HepG2 (cell line): Measurements from ENCODE around the gene ATP8A2. TPM values are rescaled to one million over a fixed set of nuclear protein-coding genes. Genes with fewer than 3 reads are reported as not detected.
"Not testable (repeated sequence)": the region's sequence is repeated elsewhere in the genome, so short reads cannot be mapped to it uniquely, and the experiment has no call there.

Source experiments
- ATAC-seq: fragments of 200-7000 bp; cut with Tn5 transposase; 3 replicates; pipeline ENCODE4 v1.9.1; 2020; ENCODE audit warnings: mild to moderate bottlenecking, moderate library complexity
- BruUV-seq: library from RNA; stranded (reverse); fragments of 400-500 nt; replicated peaks from 2 replicates; lab custom pipeline; 2021; lab: Mats Ljungman, UMichigan
- CTCF ChIA-PET: fragments of 300-600 bp; formaldehyde crosslinking; extraction: SDS; loops from one replicate; lab custom pipeline; 2021; ENCODE audit warnings: low total read pairs, inconsistent platforms, low intra/inter-chr PET ratio; lab: Yijun Ruan, JAX
- POLR2A ChIA-PET: fragments of 350-600 bp; sonication (Branson Sonifier 250); formaldehyde crosslinking; loops from one replicate; lab custom pipeline; 2020; ENCODE audit warnings: antibody characterized with exemption, inconsistent platforms; lab: Yijun Ruan, JAX
- DNase-seq: peaks from one replicate; pipeline ENCODE4 v3.0.0-alpha.2; 2015; ENCODE audit warnings: low spot score
- FAIRE-seq: peaks from 3 replicates; lab custom pipeline; 2011; peaks lifted over from hg19 to GRCh38; lab: Jason Lieb, UNC
- H2AFZ ChIP-seq: one replicate; pipeline ENCODE4 v1.6.1; 2011; ENCODE audit warnings: low read length, inconsistent platforms
- H3K27ac ChIP-seq: fragments of 300-600 bp; 3 replicates; pipeline ENCODE4 v1.8.0; 2011; ENCODE audit warnings: mixed run types, mild to moderate bottlenecking, mixed read lengths, low read length, inconsistent platforms; ENCODE audit not compliant: insufficient read depth; ENCODE audit errors: extremely low read length
- H3K27me3 ChIP-seq, 2 experiments: fragments of 200-600 bp in 1 of 2; 2 replicates in 1 of 2; 3 replicates in 1 of 2; pipeline versions ENCODE4 v1.6.0 to v1.8.0; 2011; ENCODE audit warnings: low read length in 2 of 2, mild to moderate bottlenecking in 2 of 2, moderate library complexity in 2 of 2, inconsistent platforms in 1 of 2; ENCODE audit not compliant: insufficient read depth in 2 of 2, control insufficient read depth in 1 of 2
- H3K36me3 ChIP-seq, 2 experiments: fragments of 200-600 bp in 1 of 2; replicated peaks in 1 of 2; 2 replicates in 1 of 2; 3 replicates in 1 of 2; pipeline versions ENCODE4 v1.5.1 to v1.8.0; 2011; ENCODE audit warnings: low read length in 2 of 2, inconsistent platforms in 1 of 2; ENCODE audit not compliant: insufficient read depth in 2 of 2, control insufficient read depth in 1 of 2
- H3K4me1 ChIP-seq: 2 replicates; pipeline ENCODE4 v1.5.1; 2012; ENCODE audit warnings: low read length, inconsistent platforms; ENCODE audit not compliant: insufficient read depth
- H3K4me2 ChIP-seq: 2 replicates; pipeline ENCODE4 v1.6.0; 2011; ENCODE audit warnings: low read depth, low read length, inconsistent platforms
- H3K4me3 ChIP-seq, 3 experiments: fragments of 200-600 bp in 1 of 3; sonication (generic), shearing (Covaris generic) in 1 of 3; replicated peaks in 1 of 3; 2 replicates each; pipeline ENCODE4 v1.5.1; 2011 to 2016; ENCODE audit warnings: low read length in 3 of 3, inconsistent platforms in 2 of 3, low read depth in 2 of 3, mild to moderate bottlenecking in 2 of 3, control low read depth in 1 of 3, mixed read lengths in 1 of 3; ENCODE audit not compliant: insufficient read depth in 1 of 3
- H3K79me2 ChIP-seq: one replicate; pipeline ENCODE4 v1.6.1; 2011; ENCODE audit warnings: low read length, inconsistent platforms; ENCODE audit not compliant: insufficient read depth
- H3K9ac ChIP-seq: 2 replicates; pipeline ENCODE4 v1.6.0; 2011; ENCODE audit warnings: mild to moderate bottlenecking, low read depth, low read length, inconsistent platforms; ENCODE audit not compliant: insufficient read depth
- H3K9me3 ChIP-seq: 2 replicates; pipeline ENCODE4 v1.5.1; 2012; ENCODE audit warnings: mild to moderate bottlenecking, low read length
- H4K20me1 ChIP-seq: 2 replicates; pipeline ENCODE4 v1.6.0; 2011; ENCODE audit warnings: inconsistent platforms, mild to moderate bottlenecking, low read length, moderate library complexity; ENCODE audit not compliant: insufficient read depth
- ARHGAP35 ChIP-seq: sonication (generic); formaldehyde crosslinking; IDR thresholded peaks from 2 replicates; pipeline ENCODE4 v1.9.0; 2022; ENCODE audit warnings: mild to moderate bottlenecking, inconsistent platforms, moderate library complexity, missing genetic modification reagents, borderline replicate concordance
- NFIC ChIP-seq: IDR thresholded peaks from 2 replicates; pipeline ENCODE4 v1.6.1; 2012; ENCODE audit warnings: mild to moderate bottlenecking, low read length, inconsistent platforms
- SIN3A ChIP-seq: IDR thresholded peaks from 2 replicates; pipeline ENCODE4 v1.6.1; 2011; ENCODE audit warnings: low read depth, mild to moderate bottlenecking, control low read depth, low read length, borderline replicate concordance
- TARDBP ChIP-seq: sonication (generic); formaldehyde crosslinking; IDR thresholded peaks from 2 replicates; pipeline ENCODE4 v1.8.0; 2022; ENCODE audit warnings: mild to moderate bottlenecking, missing genetic modification reagents
- ZNF563 ChIP-seq: sonication (generic); formaldehyde crosslinking; IDR thresholded peaks from 2 replicates; pipeline ENCODE4 v1.8.0; 2022; ENCODE audit warnings: mild to moderate bottlenecking, moderate library complexity, missing genetic modification reagents
- ZNF567 ChIP-seq: sonication (generic); formaldehyde crosslinking; IDR thresholded peaks from 2 replicates; pipeline ENCODE4 v1.8.1; 2023; ENCODE audit warnings: mild to moderate bottlenecking, missing genetic modification reagents, borderline replicate concordance
- ZNF737 ChIP-seq: sonication (generic); formaldehyde crosslinking; IDR thresholded peaks from 2 replicates; pipeline ENCODE4 v1.5.0; 2020; ENCODE audit warnings: missing genetic modification reagents, mild to moderate bottlenecking, borderline replicate concordance
- ZNF83 ChIP-seq: sonication (generic); formaldehyde crosslinking; IDR thresholded peaks from 2 replicates; pipeline ENCODE4 v1.4.0; 2020; ENCODE audit warnings: missing genetic modification reagents, mild to moderate bottlenecking, borderline replicate concordance
- WGBS: methylation state at CpG from one replicate; pipeline ENCODE4 v1.1.6; 2017; ENCODE audit warnings: low lambda C conversion rate; 5-methylcytosine and 5-hydroxymethylcytosine counted together
- in situ Hi-C: cut with HindIII; loops from 2 replicates; pipeline ENCODE4 v1.10.0; 2017; ENCODE audit warnings: low pct_unique_long_range_greater_than_20kb; ENCODE audit not compliant: extremely low pct_ligation_motif_present
- intact Hi-C: fragments of 100-400 bp; cut with micrococcal nuclease; formaldehyde crosslinking; loops from one replicate; pipeline ENCODE4 v1.10.0; 2022; ENCODE audit not compliant: unreplicated experiment
- polyA plus RNA-seq, 8 experiments: library from polyadenylated mRNA; depleted of rRNA in 3 of 8; stranded (reverse) in 7 of 8; unstranded in 1 of 8; fragments of >200 nt; fragmentation: Illumina TruSeq in 4 of 8; extraction: Trizol in 4 of 8; gene quantifications; 2 replicates each; pipeline versions ENCODE4 v1.2.1 to v1.2.3, GENCODE V29; 2011 to 2016; ENCODE audit warnings: low read depth in 4 of 8, missing spikeins in 1 of 8, mixed read lengths in 1 of 8; ENCODE audit not compliant: insufficient read depth in 1 of 8
- total RNA-seq, 5 experiments: library from RNA; depleted of rRNA; stranded (reverse); fragments of >200 nt; fragmentation: Illumina TruSeq; extraction: Trizol; gene quantifications; 2 replicates each; pipeline ENCODE4 v1.2.3, GENCODE V29; 2016; ENCODE audit warnings: low read depth in 1 of 5
- TF ChIP-seq, protein P1 (sequence below): sonication (generic); formaldehyde crosslinking; IDR thresholded peaks from 2 replicates; pipeline ENCODE4 v1.8.1; 2023; ENCODE audit warnings: mild to moderate bottlenecking, moderate library complexity, missing genetic modification reagents
- TF ChIP-seq, protein P2 (sequence below): sonication (generic); formaldehyde crosslinking; IDR thresholded peaks from 2 replicates; pipeline ENCODE4 v1.8.0; 2022; ENCODE audit warnings: mild to moderate bottlenecking, missing genetic modification reagents

The ATP8A2 gene
- total and polyA plus RNA-seq, 2 of the 13 experiments (the other 11 are each of a cell fraction or from before 2014, with no cell fraction given), result 0.09 TPM; not detected in 1

DNA sequence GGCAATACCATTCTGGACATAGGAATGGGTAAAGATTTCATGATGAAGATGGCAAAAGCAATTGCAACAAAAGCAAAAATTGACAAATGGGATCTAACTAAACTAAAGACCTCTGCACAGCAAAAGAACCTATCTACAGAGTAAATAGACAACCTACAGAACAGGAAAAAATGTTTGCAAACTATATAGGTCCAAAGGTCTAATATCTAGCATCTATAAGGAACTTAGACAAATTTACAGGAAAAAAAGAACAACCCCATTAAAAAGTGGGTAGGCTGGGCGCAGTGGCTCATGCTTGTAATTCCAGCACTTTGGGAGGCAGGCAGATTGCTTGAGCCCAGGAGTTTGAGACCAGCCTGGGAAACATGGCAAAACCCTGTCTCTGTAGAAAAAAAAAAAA is 418.4 kb downstream of the ATP8A2 start:
- H3K27ac ChIP-seq, intact Hi-C loops, H2AFZ ChIP-seq, H3K4me2 ChIP-seq, POLR2A ChIA-PET, H3K79me2 ChIP-seq, H3K9ac ChIP-seq, FAIRE-seq, H3K4me1 ChIP-seq, ATAC-seq, H3K9me3 ChIP-seq, in situ Hi-C loops, DNase-seq, H4K20me1 ChIP-seq, H3K36me3 ChIP-seq, H3K27me3 ChIP-seq, BruUV-seq, CTCF ChIA-PET, H3K4me3 ChIP-seq: not testable (repeated sequence)
- WGBS, result 6% methylated on average over 1 of the region's 1 CpG

DNA sequence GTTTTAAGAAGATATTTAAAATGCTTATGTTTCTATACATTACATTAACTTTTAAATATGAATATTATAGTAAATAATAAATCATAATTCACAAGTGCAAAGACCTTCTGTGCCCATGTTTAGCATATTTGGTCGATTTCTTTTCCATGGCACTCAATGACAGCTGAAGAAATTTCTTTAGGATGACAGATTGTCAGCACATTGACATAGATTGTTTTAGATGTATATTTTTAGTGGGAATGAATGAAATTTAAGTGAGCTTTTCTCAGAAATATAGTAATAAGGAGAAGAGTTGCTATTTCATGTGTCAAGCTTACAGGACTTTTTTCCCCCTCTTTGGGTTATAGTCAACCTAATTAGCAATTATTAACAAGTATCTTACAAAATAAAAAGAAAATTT is 423.5 kb downstream of the ATP8A2 start:
- FAIRE-seq (no peak), DNase-seq (no peak), ATAC-seq (no peak)
- 2% methylated on average over 1 of the region's 1 CpG for WGBS
- H3K79me2 ChIP-seq, result no peaks in the 10 kb centered on the region
- H3K4me1 ChIP-seq, result no peaks in the 10 kb centered on the region
- no peak overlapping the region for H2AFZ ChIP-seq
- no peak overlapping the region for H3K4me2 ChIP-seq
- no TSS peak for BruUV-seq
- H3K9ac ChIP-seq, result no peak overlapping the region
- in situ Hi-C loops, result no loop called here
- H3K4me3 ChIP-seq, result no peak overlapping the region
- no peaks in the 10 kb centered on the region for H3K36me3 ChIP-seq
- no peaks in the 10 kb centered on the region for H3K9me3 ChIP-seq
- ChIA-PET CTCF (no interaction called here), POLR2A (no interaction called here)
- H3K27me3 ChIP-seq, result no peaks in the 10 kb centered on the region
- TF ChIP-seq ZNF563 (CRISPR knock-in tag), result no peak
- TF ChIP-seq ZNF737 (CRISPR knock-in tag), result no peak
- TF ChIP-seq ZNF567 (CRISPR knock-in tag), result no peak
- TF ChIP-seq SIN3A, result no peak
- no peak for TF ChIP-seq ARHGAP35 (CRISPR knock-in tag)
- TF ChIP-seq, protein P1, sequence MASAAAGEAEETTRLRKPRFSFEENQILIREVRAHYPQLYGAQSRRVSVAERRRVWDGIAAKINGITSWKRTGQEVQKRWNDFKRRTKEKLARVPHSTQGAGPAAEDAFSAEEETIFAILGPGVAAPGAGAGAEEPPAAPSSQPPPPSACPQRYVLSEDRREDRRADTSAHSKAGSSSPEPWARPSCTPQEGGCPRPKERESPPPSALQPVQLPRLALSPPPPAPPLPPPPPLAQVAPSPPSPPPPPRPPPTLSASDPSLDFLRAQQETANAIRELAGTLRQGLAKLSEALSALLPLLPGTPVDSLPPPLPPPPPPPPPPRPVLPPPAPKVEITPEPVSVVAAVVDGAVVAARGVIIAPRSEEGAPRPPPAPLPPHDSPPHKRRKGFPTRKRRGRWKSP (CRISPR knock-in tag), result no peak
- TF ChIP-seq TARDBP (CRISPR knock-in tag), result no peak
- TF ChIP-seq ZNF83, result no peak
- TF ChIP-seq, protein P2, sequence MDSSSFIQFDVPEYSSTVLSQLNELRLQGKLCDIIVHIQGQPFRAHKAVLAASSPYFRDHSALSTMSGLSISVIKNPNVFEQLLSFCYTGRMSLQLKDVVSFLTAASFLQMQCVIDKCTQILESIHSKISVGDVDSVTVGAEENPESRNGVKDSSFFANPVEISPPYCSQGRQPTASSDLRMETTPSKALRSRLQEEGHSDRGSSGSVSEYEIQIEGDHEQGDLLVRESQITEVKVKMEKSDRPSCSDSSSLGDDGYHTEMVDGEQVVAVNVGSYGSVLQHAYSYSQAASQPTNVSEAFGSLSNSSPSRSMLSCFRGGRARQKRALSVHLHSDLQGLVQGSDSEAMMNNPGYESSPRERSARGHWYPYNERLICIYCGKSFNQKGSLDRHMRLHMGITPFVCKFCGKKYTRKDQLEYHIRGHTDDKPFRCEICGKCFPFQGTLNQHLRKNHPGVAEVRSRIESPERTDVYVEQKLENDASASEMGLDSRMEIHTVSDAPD, result no peak
- TF ChIP-seq NFIC, result no peak
- no peak overlapping the region for H3K27ac ChIP-seq
- intact Hi-C loops, result no loop called here
- H4K20me1 ChIP-seq, result no peaks in the 10 kb centered on the region
